ENCODE results near the gene RGL1.

RGL1 gene

GRCh38 chr1:183780159-183780558 is 24.8 kb upstream of the RGL1 start:
- no peak overlapping the region for H2BK15ac ChIP-seq (ENCODE audit: low read depth, poor library complexity, severe bottlenecking)
- no peak for DNase-seq
- H3K23ac ChIP-seq (ENCODE audit: low read length in 2 of 2): no peak overlapping the region
- H4K8ac ChIP-seq (ENCODE audit: low read length): no peak overlapping the region
- H3K79me1 ChIP-seq (replicated peaks; ENCODE audit: low read length, poor library complexity, severe bottlenecking): no peaks in the 10 kb centered on the region
- 54% methylated on average over 2 of the region's 2 CpGs for WGBS
- H2AFZ ChIP-seq (ENCODE audit: low read depth, low read length): no peak overlapping the region
- no peak overlapping the region for H3K4ac ChIP-seq (ENCODE audit: low read depth in 1 of 2, low read length in 2 of 2)
- no peak overlapping the region for H3K14ac ChIP-seq (ENCODE audit: low read length in 2 of 2)
- no peak overlapping the region for H3K4me2 ChIP-seq (ENCODE audit: low read length, poor library complexity, severe bottlenecking)
- H2BK5ac ChIP-seq (ENCODE audit: low read depth, low read length, poor library complexity, severe bottlenecking): no peak overlapping the region
- H3K4me3 ChIP-seq (ENCODE audit: insufficient read depth in 1 of 2, low read depth in 1 of 2, low read length in 2 of 2): no peak overlapping the region
- no peak overlapping the region for H2AK5ac ChIP-seq (ENCODE audit: low read length, severe bottlenecking)
- no peak overlapping the region for H3K9ac ChIP-seq (ENCODE audit: low read length)
- no peaks in the 10 kb centered on the region for H3K4me1 ChIP-seq (ENCODE audit: control insufficient read depth, insufficient read depth, low read depth, low read length)
- H3K18ac ChIP-seq (ENCODE audit: low read depth in 1 of 2, low read length in 2 of 2): no peak overlapping the region
- H3K27me3 ChIP-seq (ENCODE audit: control insufficient read depth in 1 of 2, insufficient read depth in 1 of 2, low read length in 2 of 2): no peaks in the 10 kb centered on the region
- H4K91ac ChIP-seq (ENCODE audit: low read length): no peak overlapping the region
- H3K36me3 ChIP-seq (ENCODE audit: control insufficient read depth in 1 of 2, insufficient read depth in 2 of 2, low read depth in 1 of 2, low read length in 2 of 2): no peaks in the 10 kb centered on the region
- H2BK120ac ChIP-seq (ENCODE audit: low read depth, low read length): no peak overlapping the region
- H3K9me3 ChIP-seq (ENCODE audit: control insufficient read depth, low read length): no peaks in the 10 kb centered on the region
- no peak overlapping the region for H2BK12ac ChIP-seq (ENCODE audit: low read length in 2 of 2)
- H3K27ac ChIP-seq (ENCODE audit: low read length, poor library complexity, severe bottlenecking): no peak overlapping the region

GRCh38 chr1:183780757-183781156 is 24.2 kb upstream of the RGL1 start:
- Histone ChIP-seq H3K4me2 (ENCODE audit: low read length, poor library complexity, severe bottlenecking) (no peak overlapping the region), H3K14ac (ENCODE audit: low read length in 2 of 2) (no peak overlapping the region), H3K9ac (ENCODE audit: low read length) (no peak overlapping the region), H2BK12ac (ENCODE audit: low read length in 2 of 2) (peak overlapping the region; percentile 69 to 78), H2AFZ (ENCODE audit: low read depth, low read length) (no peak overlapping the region), H2AK5ac (ENCODE audit: low read length, severe bottlenecking) (no peak overlapping the region), H3K36me3 (ENCODE audit: control insufficient read depth in 1 of 2, insufficient read depth in 2 of 2, low read depth in 1 of 2, low read length in 2 of 2) (no peaks in the 10 kb centered on the region), H4K8ac (ENCODE audit: low read length) (peak overlapping the region; percentile 45), H3K27ac (ENCODE audit: low read length, poor library complexity, severe bottlenecking) (no peak overlapping the region), H3K23ac (ENCODE audit: low read length in 2 of 2) (no peak overlapping the region), H2BK15ac (ENCODE audit: low read depth, poor library complexity, severe bottlenecking) (no peak overlapping the region), H3K9me3 (ENCODE audit: control insufficient read depth, low read length) (no peaks in the 10 kb centered on the region), H4K91ac (ENCODE audit: low read length) (no peak overlapping the region), H2BK5ac (ENCODE audit: low read depth, low read length, poor library complexity, severe bottlenecking) (no peak overlapping the region), H3K27me3 (ENCODE audit: control insufficient read depth in 1 of 2, insufficient read depth in 1 of 2, low read length in 2 of 2) (no peaks in the 10 kb centered on the region), H3K4me1 (ENCODE audit: control insufficient read depth, insufficient read depth, low read depth, low read length) (no peaks in the 10 kb centered on the region), H2BK120ac (ENCODE audit: low read depth, low read length) (peak overlapping the region; percentile 42), H3K79me1 (replicated peaks; ENCODE audit: low read length, poor library complexity, severe bottlenecking) (no peaks in the 10 kb centered on the region), H3K4ac (ENCODE audit: low read depth in 1 of 2, low read length in 2 of 2) (peak overlapping the region; percentile 40 to 46), H3K18ac (ENCODE audit: low read depth in 1 of 2, low read length in 2 of 2) (peak overlapping the region in 1 of 2 experiments; percentile 16), H3K4me3 (ENCODE audit: insufficient read depth in 1 of 2, low read depth in 1 of 2, low read length in 2 of 2) (no peak overlapping the region)
- WGBS: 93% methylated on average over 1 of the region's 2 CpGs
- DNase-seq: no peak

- Histone ChIP-seq H3K4me3 (ENCODE audit: insufficient read depth in 1 of 2, low read depth in 1 of 2, low read length in 2 of 2) (peak overlapping the region in 1 of 2 experiments; percentile 1), H2AFZ (ENCODE audit: low read depth, low read length) (no peak overlapping the region), H3K36me3 (ENCODE audit: control insufficient read depth in 1 of 2, insufficient read depth in 2 of 2, low read depth in 1 of 2, low read length in 2 of 2) (no peaks in the 10 kb centered on the region), H3K23ac (ENCODE audit: low read length in 2 of 2) (no peak overlapping the region), H4K91ac (ENCODE audit: low read length) (no peak overlapping the region), H3K9me3 (ENCODE audit: control insufficient read depth, low read length) (no peaks in the 10 kb centered on the region), H2AK5ac (ENCODE audit: low read length, severe bottlenecking) (no peak overlapping the region), H2BK15ac (ENCODE audit: low read depth, poor library complexity, severe bottlenecking) (no peak overlapping the region), H3K27me3 (ENCODE audit: control insufficient read depth in 1 of 2, insufficient read depth in 1 of 2, low read length in 2 of 2) (no peaks in the 10 kb centered on the region), H3K14ac (ENCODE audit: low read length in 2 of 2) (no peak overlapping the region), H3K4me2 (ENCODE audit: low read length, poor library complexity, severe bottlenecking) (no peak overlapping the region), H3K27ac (ENCODE audit: low read length, poor library complexity, severe bottlenecking) (no peak overlapping the region), H2BK120ac (ENCODE audit: low read depth, low read length) (no peak overlapping the region), H3K79me1 (replicated peaks; ENCODE audit: low read length, poor library complexity, severe bottlenecking) (no peaks in the 10 kb centered on the region), H3K4ac (ENCODE audit: low read depth in 1 of 2, low read length in 2 of 2) (no peak overlapping the region), H3K4me1 (ENCODE audit: control insufficient read depth, insufficient read depth, low read depth, low read length) (no peaks in the 10 kb centered on the region), H3K9ac (ENCODE audit: low read length) (peak overlapping the region; percentile 13), H2BK5ac (ENCODE audit: low read depth, low read length, poor library complexity, severe bottlenecking) (no peak overlapping the region), H4K8ac (ENCODE audit: low read length) (no peak overlapping the region), H3K18ac (ENCODE audit: low read depth in 1 of 2, low read length in 2 of 2) (no peak overlapping the region), H2BK12ac (ENCODE audit: low read length in 2 of 2) (no peak overlapping the region)
- peak; percentile 41 for DNase-seq
Measured at GRCh38 chr1:183783342-183783741, 21.6 kb upstream of the RGL1 start.

- Histone ChIP-seq H3K27ac (ENCODE audit: low read length, poor library complexity, severe bottlenecking) (no peak overlapping the region), H3K14ac (ENCODE audit: low read length in 2 of 2) (no peak overlapping the region), H3K36me3 (ENCODE audit: control insufficient read depth in 1 of 2, insufficient read depth in 2 of 2, low read depth in 1 of 2, low read length in 2 of 2) (no peaks in the 10 kb centered on the region), H3K4me1 (ENCODE audit: control insufficient read depth, insufficient read depth, low read depth, low read length) (no peaks in the 10 kb centered on the region), H2AFZ (ENCODE audit: low read depth, low read length) (no peak overlapping the region), H2BK120ac (ENCODE audit: low read depth, low read length) (no peak overlapping the region), H2AK5ac (ENCODE audit: low read length, severe bottlenecking) (no peak overlapping the region), H3K9ac (ENCODE audit: low read length) (peak overlapping the region; percentile 13), H4K91ac (ENCODE audit: low read length) (peak overlapping the region; percentile 61), H3K4me3 (ENCODE audit: insufficient read depth in 1 of 2, low read depth in 1 of 2, low read length in 2 of 2) (peak overlapping the region in 1 of 2 experiments; percentile 1), H2BK5ac (ENCODE audit: low read depth, low read length, poor library complexity, severe bottlenecking) (no peak overlapping the region), H3K4me2 (ENCODE audit: low read length, poor library complexity, severe bottlenecking) (no peak overlapping the region), H3K9me3 (ENCODE audit: control insufficient read depth, low read length) (no peaks in the 10 kb centered on the region), H4K8ac (ENCODE audit: low read length) (no peak overlapping the region), H3K4ac (ENCODE audit: low read depth in 1 of 2, low read length in 2 of 2) (no peak overlapping the region), H3K23ac (ENCODE audit: low read length in 2 of 2) (no peak overlapping the region), H2BK15ac (ENCODE audit: low read depth, poor library complexity, severe bottlenecking) (no peak overlapping the region), H3K18ac (ENCODE audit: low read depth in 1 of 2, low read length in 2 of 2) (no peak overlapping the region), H2BK12ac (ENCODE audit: low read length in 2 of 2) (peak overlapping the region in 1 of 2 experiments; percentile 2), H3K27me3 (ENCODE audit: control insufficient read depth in 1 of 2, insufficient read depth in 1 of 2, low read length in 2 of 2) (no peaks in the 10 kb centered on the region), H3K79me1 (replicated peaks; ENCODE audit: low read length, poor library complexity, severe bottlenecking) (no peaks in the 10 kb centered on the region)
- DNase-seq: peak; percentile 33
- WGBS: 94% methylated on average over 6 of the region's 6 CpGs
Measured at GRCh38 chr1:183783767-183784637, 20.9 kb upstream of the RGL1 start.

All from mesenchymal stem cell (in vitro differentiated cells and primary cell).